ENCODE results near the gene PRPF31.
A peak's percentile ranks its signal among the peaks of the same experiment; 100 is the strongest.
"Not testable (repeated sequence)": the region's sequence is repeated elsewhere in the genome, so short reads cannot be mapped to it uniquely, and the experiment has no call there.

The PRPF31 gene

GRCh38 chr19:54158812-54159351 is 43.3 kb downstream of the PRPF31 start:
- DNase-seq (peak; percentile 41), ATAC-seq (replicated peaks) (peak; percentile 10 to 17)
- H3K4me3 Mint-ChIP-seq: peak overlapping the region; percentile 89 to 95
- H3K9me3 Mint-ChIP-seq: no peaks in the 10 kb centered on the region
- H3K36me3 Mint-ChIP-seq: peaks cover 13 to 22% of the 10 kb centered on the region in 2 donors
- peaks cover 6 to 7% of the 10 kb centered on the region in 2 donors for H3K27me3 Mint-ChIP-seq
- H3K4me1 Mint-ChIP-seq: peaks cover 37 to 54% of the 10 kb centered on the region in 2 donors
- peak overlapping the region; percentile 100 for H3K27ac Mint-ChIP-seq

DNA sequence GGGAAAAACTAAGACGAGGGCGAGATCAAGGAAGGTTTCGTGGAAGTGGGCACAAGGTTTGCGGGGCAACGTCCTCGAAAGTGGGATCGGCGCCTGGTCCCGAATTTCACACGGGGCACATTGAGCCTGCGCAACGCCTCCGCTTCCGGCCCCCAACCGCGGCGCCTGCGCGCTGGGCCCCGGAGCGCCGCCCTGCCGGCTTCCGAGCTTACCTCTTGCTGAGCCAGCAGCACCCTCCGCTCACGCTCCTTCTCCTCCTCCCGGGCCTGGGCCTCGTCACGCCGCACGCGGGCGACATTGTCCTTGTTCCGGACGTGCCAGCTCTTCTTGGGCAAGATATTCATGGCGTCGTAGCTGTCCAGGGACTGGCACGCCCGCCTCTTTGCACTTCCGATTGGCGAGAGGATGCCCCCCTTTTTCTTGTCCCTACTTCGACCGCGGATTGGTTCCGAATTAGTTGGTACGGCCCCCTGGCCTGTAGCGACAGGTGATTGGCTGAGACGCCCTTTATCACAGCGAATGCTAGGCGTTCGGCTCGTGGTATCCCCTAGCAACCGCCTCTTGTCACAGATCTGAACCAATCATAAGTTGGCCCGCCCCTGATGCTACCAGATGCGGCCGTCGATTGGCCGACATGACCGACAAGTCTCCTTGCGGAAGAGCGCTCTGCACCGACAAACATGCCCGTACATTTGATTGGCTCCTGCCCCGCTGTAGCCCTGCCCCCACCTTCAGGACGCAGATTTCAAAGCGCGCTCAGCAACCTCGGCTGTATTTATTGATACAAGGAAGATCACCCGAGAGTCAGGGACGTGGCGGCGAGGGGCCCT is 44.0 kb downstream of the PRPF31 start, which contains the start of gene LENG1:
LENG1 (minus strand) TSS at position 370 of the 830 bp plus-strand sequence; CDS start at position 344, 26 bp downstream.
- Mint-ChIP-seq H3K9me3 (no peaks in the 10 kb centered on the region), H3K36me3 (peaks cover 10 to 18% of the 10 kb centered on the region in 2 donors), H3K27me3 (peaks cover 12 to 14% of the 10 kb centered on the region in 2 donors), H3K4me3 (peak within 1 kb of the TSS; percentile 89 to 95), H3K27ac (peak within 1 kb of the TSS; percentile 100), H3K4me1 (peaks cover 39 to 56% of the 10 kb centered on the region in 2 donors)
- DNase-seq (peak; percentile 100), ATAC-seq (replicated peaks) (peak; percentile 91 to 93)

- Mint-ChIP-seq H3K4me1 (peaks cover 40 to 55% of the 10 kb centered on the region in 2 donors), H3K36me3 (peaks cover 10 to 14% of the 10 kb centered on the region in 2 donors), H3K27ac (peak overlapping the region; percentile 100), H3K4me3 (peak overlapping the region; percentile 89 to 95), H3K9me3 (no peaks in the 10 kb centered on the region), H3K27me3 (peaks cover 19 to 21% of the 10 kb centered on the region in 2 donors)
- DNase-seq (no peak), ATAC-seq (replicated peaks) (no peak)
These were observed 44.7 kb downstream of the PRPF31 start for GRCh38 chr19:54160182-54160811.

DNA sequence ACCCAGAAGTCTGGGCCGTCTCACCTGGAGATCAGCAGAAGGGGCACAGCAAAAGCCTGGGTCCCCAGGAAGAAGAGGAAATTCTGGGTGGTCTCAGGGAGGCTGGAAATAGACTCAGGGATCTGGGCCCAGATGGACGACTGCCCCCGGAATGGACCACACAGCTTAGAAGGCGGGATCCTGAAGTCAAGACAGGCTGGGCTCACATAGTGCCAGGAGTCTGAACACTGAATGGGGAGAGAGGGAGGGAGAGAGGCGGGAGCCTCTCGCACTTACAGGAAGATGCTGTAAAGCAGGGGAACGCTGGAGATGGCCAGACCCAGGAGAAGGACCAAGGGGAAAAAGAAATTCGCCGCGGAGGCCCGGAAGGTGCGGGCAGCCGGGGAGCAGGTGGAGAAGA is 45.3 kb downstream of the PRPF31 start:
- peaks cover 25 to 27% of the 10 kb centered on the region in 2 donors for H3K27me3 Mint-ChIP-seq
- H3K4me1 Mint-ChIP-seq: peaks cover 42 to 55% of the 10 kb centered on the region in 2 donors
- no peak for DNase-seq
- peak overlapping the region; percentile 100 for H3K27ac Mint-ChIP-seq
- H3K9me3 Mint-ChIP-seq: no peaks in the 10 kb centered on the region
- no peak for ATAC-seq (replicated peaks)
- peak overlapping the region; percentile 89 to 95 for H3K4me3 Mint-ChIP-seq
- H3K36me3 Mint-ChIP-seq: peaks cover 7 to 14% of the 10 kb centered on the region in 2 donors

DNA sequence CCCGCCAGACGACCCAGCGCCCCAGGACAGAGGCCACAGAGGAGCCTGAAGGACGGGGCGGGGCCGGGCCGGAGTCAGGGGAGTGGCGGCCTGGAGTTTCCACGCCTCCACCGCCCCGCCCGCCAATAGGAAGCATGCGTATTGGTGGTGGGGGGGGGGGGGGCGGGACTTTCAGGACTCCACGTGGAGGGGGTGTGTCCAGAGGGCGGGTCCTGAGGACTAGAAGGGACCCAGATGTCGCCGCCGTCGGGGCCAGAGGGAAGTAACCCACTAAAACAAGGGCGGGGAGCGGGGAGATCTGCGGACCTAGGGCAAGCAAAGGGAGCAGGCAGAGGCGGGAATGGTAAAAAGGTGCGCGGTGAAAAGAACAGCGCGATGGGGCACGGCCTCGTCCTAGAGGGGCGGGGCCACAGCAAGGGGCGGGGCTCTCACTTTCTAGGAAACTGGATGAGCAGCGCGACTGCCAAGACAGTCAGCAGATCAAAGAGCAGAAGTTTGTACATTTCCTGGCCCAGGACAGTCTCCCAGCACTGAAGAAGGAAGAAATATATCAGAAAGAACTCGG is 46.8 kb downstream of the PRPF31 start:
- DNase-seq (peak; percentile 70), ATAC-seq (replicated peaks) (peak; percentile 22 to 38)
- peak overlapping the region; percentile 85 to 86 for H3K4me3 Mint-ChIP-seq
- peak overlapping the region; percentile 28 for H3K27ac Mint-ChIP-seq
- H3K4me1 Mint-ChIP-seq: peaks cover 36 to 50% of the 10 kb centered on the region in 2 donors
- H3K27me3 Mint-ChIP-seq: peaks cover 27 to 39% of the 10 kb centered on the region in 2 donors
- H3K36me3 Mint-ChIP-seq: peaks cover 0 to 7% of the 10 kb centered on the region in 2 donors
- no peaks in the 10 kb centered on the region for H3K9me3 Mint-ChIP-seq

GRCh38 chr19:54162884-54163283 is 47.3 kb downstream of the PRPF31 start:
- H3K27me3 Mint-ChIP-seq: peaks cover 27 to 39% of the 10 kb centered on the region in 2 donors
- H3K4me3 Mint-ChIP-seq: peak overlapping the region; percentile 85 to 86
- peaks cover 36 to 49% of the 10 kb centered on the region in 2 donors for H3K4me1 Mint-ChIP-seq
- no peaks in the 10 kb centered on the region for H3K9me3 Mint-ChIP-seq
- DNase-seq (no peak), ATAC-seq (replicated peaks) (no peak)
- H3K36me3 Mint-ChIP-seq: peaks cover 0 to 7% of the 10 kb centered on the region in 2 donors
- peak overlapping the region; percentile 81 for H3K27ac Mint-ChIP-seq

- peak overlapping the region; percentile 43 to 50 for H3K4me3 Mint-ChIP-seq
- ATAC-seq (replicated peaks) (no peak), DNase-seq (peak; percentile 31)
- H3K9me3 Mint-ChIP-seq: no peaks in the 10 kb centered on the region
- no peak overlapping the region for H3K27ac Mint-ChIP-seq
- peaks cover 33 to 51% of the 10 kb centered on the region in 2 donors for H3K4me1 Mint-ChIP-seq
- H3K36me3 Mint-ChIP-seq: peaks cover 0 to 1% of the 10 kb centered on the region in 2 donors
- H3K27me3 Mint-ChIP-seq: peaks cover 27 to 39% of the 10 kb centered on the region in 2 donors
These were observed 49.0 kb downstream of the PRPF31 start for GRCh38 chr19:54164369-54165068.

GRCh38 chr19:54165222-54165621 is 49.7 kb downstream of the PRPF31 start:
- Mint-ChIP-seq H3K27ac (no peak overlapping the region), H3K36me3 (no peaks in the 10 kb centered on the region), H3K4me1 (peaks cover 30 to 49% of the 10 kb centered on the region in 2 donors)

GRCh38 chr19:54168174-54168917 is 52.8 kb downstream of the PRPF31 start:
- DNase-seq: peak; percentile 80
- Mint-ChIP-seq H3K9me3 (no peaks in the 10 kb centered on the region), H3K36me3 (no peaks in the 10 kb centered on the region), H3K4me1 (peaks cover 20 to 33% of the 10 kb centered on the region in 2 donors), H3K4me3 (no peak overlapping the region), H3K27ac (peak overlapping the region; percentile 67), H3K27me3 (peaks cover 20 to 33% of the 10 kb centered on the region in 2 donors)
- ATAC-seq (replicated peaks): peak; percentile 93

More at GRCh38 chr19:54165222-54165621, 49.7 kb downstream of the PRPF31 start:
- Mint-ChIP-seq H3K4me3 (no peak overlapping the region), H3K27me3 (peaks cover 27 to 39% of the 10 kb centered on the region in 2 donors), H3K9me3 (no peaks in the 10 kb centered on the region)
- ATAC-seq (replicated peaks) (no peak), DNase-seq (no peak)

GRCh38 chr19:54169149-54169740 is 53.7 kb downstream of the PRPF31 start:
- Mint-ChIP-seq H3K36me3 (peaks cover 0 to 1% of the 10 kb centered on the region in 2 donors), H3K4me1 (peaks cover 24 to 39% of the 10 kb centered on the region in 2 donors), H3K9me3 (no peaks in the 10 kb centered on the region), H3K27me3 (peaks cover 18 to 29% of the 10 kb centered on the region in 2 donors), H3K4me3 (no peak overlapping the region), H3K27ac (no peak overlapping the region)
- ATAC-seq (replicated peaks): no peak
- DNase-seq: no peak

DNA sequence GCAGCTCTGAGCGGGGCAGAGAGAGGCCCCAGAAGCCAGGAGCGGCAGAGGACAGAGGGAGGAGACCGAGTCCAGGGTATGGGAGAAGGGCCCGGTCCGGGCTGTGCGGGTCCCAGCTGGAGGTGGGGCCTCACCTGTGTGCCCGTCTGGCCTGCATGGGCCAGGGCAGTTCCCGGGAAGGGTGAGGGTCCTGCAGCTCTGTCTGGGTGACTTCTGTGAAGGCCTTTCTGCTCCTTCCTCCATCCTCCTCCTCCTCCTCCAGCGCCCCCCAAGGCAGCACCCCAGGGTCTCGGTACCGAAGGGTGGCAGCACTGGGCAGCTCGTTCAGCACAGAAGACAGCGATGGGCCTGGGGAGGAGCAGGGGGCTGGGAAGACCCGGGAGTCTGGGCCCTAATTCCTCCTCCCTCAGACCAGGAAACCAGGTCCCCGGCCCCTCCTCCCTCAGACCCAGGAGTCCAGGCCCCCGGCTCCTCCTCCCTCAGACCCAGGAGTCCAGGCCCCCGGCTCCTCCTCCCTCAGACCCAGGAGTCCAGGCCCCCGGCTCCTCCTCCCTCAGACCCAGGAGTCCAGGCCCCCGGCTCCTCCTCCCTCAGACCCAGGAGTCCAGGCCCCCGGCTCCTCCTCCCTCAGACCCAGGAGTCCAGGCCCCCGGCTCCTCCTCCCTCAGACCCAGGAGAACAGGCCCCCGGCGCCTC is 56.3 kb downstream of the PRPF31 start:
- peak overlapping the region; percentile 3 for H3K27ac Mint-ChIP-seq
- not testable (repeated sequence) for DNase-seq; ATAC-seq (replicated peaks); H3K9me3 Mint-ChIP-seq; H3K4me3 Mint-ChIP-seq; H3K27me3 Mint-ChIP-seq
- H3K36me3 Mint-ChIP-seq: peaks cover 8 to 18% of the 10 kb centered on the region in 2 donors
- peaks cover 18 to 43% of the 10 kb centered on the region in 2 donors for H3K4me1 Mint-ChIP-seq

Measured in stimulated activated naive B cell treated with anti-CD40 and anti-IgM and Interleukin-4, amounts not matched to agents 10 μg/mL and 1 μg/mL and 100 μg/mL, for 72 hours (primary cell).